Measurements from ENCODE around the gene PSKH1. TPM values are rescaled to one million over a fixed set of nuclear protein-coding genes. Genes with fewer than 3 reads are reported as not detected.

The PSKH1 gene
- total RNA-seq, 4 donors from 2014 or later, result 16.4 to 26.9 (median 24.5) TPM

- H3K36me3 ChIP-seq, result peaks cover 84% of the 10 kb centered on the region
- H3K4me1 ChIP-seq, result peaks cover 10% of the 10 kb centered on the region
- no peaks in the 10 kb centered on the region for H3K27me3 ChIP-seq
- H3K4me3 ChIP-seq, result no peak overlapping the region
- no peak for TF ChIP-seq POLR2A (IDR thresholded peaks at IDR 0.05)
- TF ChIP-seq, protein P1, sequence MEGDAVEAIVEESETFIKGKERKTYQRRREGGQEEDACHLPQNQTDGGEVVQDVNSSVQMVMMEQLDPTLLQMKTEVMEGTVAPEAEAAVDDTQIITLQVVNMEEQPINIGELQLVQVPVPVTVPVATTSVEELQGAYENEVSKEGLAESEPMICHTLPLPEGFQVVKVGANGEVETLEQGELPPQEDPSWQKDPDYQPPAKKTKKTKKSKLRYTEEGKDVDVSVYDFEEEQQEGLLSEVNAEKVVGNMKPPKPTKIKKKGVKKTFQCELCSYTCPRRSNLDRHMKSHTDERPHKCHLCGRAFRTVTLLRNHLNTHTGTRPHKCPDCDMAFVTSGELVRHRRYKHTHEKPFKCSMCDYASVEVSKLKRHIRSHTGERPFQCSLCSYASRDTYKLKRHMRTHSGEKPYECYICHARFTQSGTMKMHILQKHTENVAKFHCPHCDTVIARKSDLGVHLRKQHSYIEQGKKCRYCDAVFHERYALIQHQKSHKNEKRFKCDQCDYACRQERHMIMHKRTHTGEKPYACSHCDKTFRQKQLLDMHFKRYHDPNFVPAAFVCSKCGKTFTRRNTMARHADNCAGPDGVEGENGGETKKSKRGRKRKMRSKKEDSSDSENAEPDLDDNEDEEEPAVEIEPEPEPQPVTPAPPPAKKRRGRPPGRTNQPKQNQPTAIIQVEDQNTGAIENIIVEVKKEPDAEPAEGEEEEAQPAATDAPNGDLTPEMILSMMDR (IDR thresholded peaks at IDR 0.05), result no peak
- no peak for TF ChIP-seq POLR2AphosphoS5 (IDR thresholded peaks at IDR 0.05)
- no peak for TF ChIP-seq EP300 (IDR thresholded peaks at IDR 0.05)
- WGBS, result 77% methylated on average over 6 of the region's 8 CpGs
- no peaks in the 10 kb centered on the region for H3K9me3 ChIP-seq
- no peak for DNase-seq (ENCODE audit: low spot score in 2 of 2)
- H3K27ac ChIP-seq, result no peak overlapping the region
Observed at GRCh38 chr16:67953641-67954375, 60.8 kb downstream of the PSKH1 start.

GRCh38 chr16:67954421-67955196, 61.6 kb downstream of the PSKH1 start:
- H3K9me3 ChIP-seq, result no peaks in the 10 kb centered on the region
- WGBS, result 82% methylated on average over 6 of the region's 10 CpGs
- H3K36me3 ChIP-seq, result peaks cover 85% of the 10 kb centered on the region
- no peak for DNase-seq (ENCODE audit: low spot score in 2 of 2)
- TF ChIP-seq POLR2AphosphoS5 (IDR thresholded peaks at IDR 0.05) (no peak), EP300 (IDR thresholded peaks at IDR 0.05) (no peak), POLR2A (IDR thresholded peaks at IDR 0.05) (no peak)
- TF ChIP-seq, protein P1 (IDR thresholded peaks at IDR 0.05), result no peak
- H3K27ac ChIP-seq, result no peak overlapping the region
- no peaks in the 10 kb centered on the region for H3K27me3 ChIP-seq
- no peak overlapping the region for H3K4me3 ChIP-seq
- H3K4me1 ChIP-seq, result peaks cover 18% of the 10 kb centered on the region

GRCh38 chr16:67957622-67958021, 64.6 kb downstream of the PSKH1 start:
- no peak for DNase-seq (ENCODE audit: low spot score in 2 of 2)
- Histone ChIP-seq H3K36me3 (peaks cover 77% of the 10 kb centered on the region), H3K4me3 (no peak overlapping the region), H3K9me3 (no peaks in the 10 kb centered on the region), H3K27me3 (no peaks in the 10 kb centered on the region), H3K4me1 (peaks cover 37% of the 10 kb centered on the region), H3K27ac (no peak overlapping the region)
- TF ChIP-seq, protein P1 (IDR thresholded peaks at IDR 0.05), result no peak
- TF ChIP-seq EP300 (IDR thresholded peaks at IDR 0.05) (no peak), POLR2A (IDR thresholded peaks at IDR 0.05) (no peak), POLR2AphosphoS5 (IDR thresholded peaks at IDR 0.05) (no peak)
- 94% methylated on average over 2 of the region's 9 CpGs for WGBS

DNA sequence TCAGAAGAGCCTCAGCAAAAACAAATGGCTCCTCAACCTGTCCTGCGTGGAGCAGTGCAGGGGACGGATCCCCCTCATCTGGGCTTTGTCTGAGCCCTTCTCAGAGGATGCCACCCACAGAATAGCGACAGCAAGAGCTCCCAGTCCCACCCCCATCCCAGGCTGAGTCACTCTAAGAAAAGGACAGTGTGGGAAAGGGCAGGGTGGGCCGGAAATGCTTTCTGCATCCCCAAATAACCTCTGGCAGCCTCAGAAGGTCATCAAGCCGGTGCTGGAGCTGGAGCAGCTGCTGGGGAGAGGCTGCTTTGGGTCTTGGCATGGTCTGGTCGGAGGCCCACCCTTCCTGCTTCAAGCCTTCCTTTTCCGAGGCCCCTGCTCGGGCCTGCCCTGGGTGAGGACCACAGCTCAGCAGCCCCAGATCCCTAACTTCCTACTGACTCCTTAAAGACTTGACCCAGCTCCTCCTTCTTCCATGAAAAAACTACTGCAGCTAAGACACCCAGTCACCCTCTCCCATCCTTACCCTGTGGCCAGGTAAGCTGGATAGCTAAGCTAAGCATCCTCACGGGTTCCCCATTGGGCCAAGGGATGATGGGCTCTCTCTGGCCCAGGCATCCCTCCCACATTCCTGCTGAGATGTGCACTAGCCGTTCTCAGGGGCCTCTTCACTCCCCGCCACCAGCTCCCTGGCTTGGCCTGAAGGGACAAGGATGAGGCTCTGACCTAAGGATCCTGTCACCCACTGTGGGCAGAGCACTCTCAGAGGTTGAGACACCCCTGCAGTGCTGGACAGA, 66.7 kb downstream of the PSKH1 start:
- H3K4me3 ChIP-seq, result no peak overlapping the region
- peaks cover 61% of the 10 kb centered on the region for H3K36me3 ChIP-seq
- peak overlapping the region; percentile 71 for H3K27ac ChIP-seq
- TF ChIP-seq POLR2AphosphoS5 (IDR thresholded peaks at IDR 0.05) (peak in 1 of 3 donors; percentile 58), EP300 (IDR thresholded peaks at IDR 0.05) (no peak)
- 54% methylated on average over 5 of the region's 11 CpGs for WGBS
- DNase-seq (ENCODE audit: low spot score in 2 of 2), result peak in 1 of 2 donors; percentile 79
- H3K9me3 ChIP-seq, result no peaks in the 10 kb centered on the region
- H3K4me1 ChIP-seq, result peaks cover 56% of the 10 kb centered on the region
- H3K27me3 ChIP-seq, result no peaks in the 10 kb centered on the region

- Histone ChIP-seq H3K4me3 (no peak overlapping the region), H3K4me1 (peaks cover 70% of the 10 kb centered on the region), H3K27me3 (no peaks in the 10 kb centered on the region), H3K27ac (peak overlapping the region; percentile 52), H3K36me3 (peaks cover 48% of the 10 kb centered on the region), H3K9me3 (no peaks in the 10 kb centered on the region)
- TF ChIP-seq POLR2AphosphoS5 (IDR thresholded peaks at IDR 0.05), result peak in 1 of 3 donors; percentile 51
- no peak for TF ChIP-seq EP300 (IDR thresholded peaks at IDR 0.05)
- peak in 1 of 2 donors; percentile 87 for DNase-seq (ENCODE audit: low spot score in 2 of 2)
- 58% methylated on average over 7 of the region's 13 CpGs for WGBS
Observed at GRCh38 chr16:67961551-67961957, 68.5 kb downstream of the PSKH1 start.

Measured in suprapubic skin (tissue), 4 donors.